RWPE2 (cell line): ENCODE results near the gene PARD6B.
A peak's percentile ranks its signal among the peaks of the same experiment; 100 is the strongest.

ENCODE experiments used
- ATAC-seq: fragments of 200-7000 bp; cut with Tn5 transposase; 3 replicates; pipeline ENCODE4 v1.9.1; 2021; ENCODE audit warnings: low read depth
- DNase-seq: peaks from one replicate; pipeline ENCODE4 v3.0.0-alpha.2; 2020; ENCODE audit warnings: low spot score
- H3K27ac ChIP-seq: fragments of 450-650 bp; 2 replicates; pipeline ENCODE4 v1.5.1; 2017; ENCODE audit warnings: mild to moderate bottlenecking; ENCODE audit not compliant: poor library complexity, severe bottlenecking
- H3K27me3 ChIP-seq: fragments of 250-450 bp; sonication (Bioruptor Pico); 2 replicates; pipeline ENCODE4 v1.5.1; 2021; ENCODE audit warnings: mild to moderate bottlenecking, moderate library complexity; ENCODE audit not compliant: insufficient read depth, poor library complexity, severe bottlenecking
- H3K36me3 ChIP-seq: fragments of 250-450 bp; sonication (Bioruptor Pico); 2 replicates; pipeline ENCODE4 v1.5.1; 2020; ENCODE audit warnings: low read depth, mild to moderate bottlenecking, moderate library complexity
- H3K4me1 ChIP-seq: fragments of 250-450 bp; sonication (Bioruptor Pico); 2 replicates; pipeline ENCODE4 v1.5.1; 2021; ENCODE audit warnings: mild to moderate bottlenecking, moderate library complexity; ENCODE audit not compliant: insufficient read depth, poor library complexity, severe bottlenecking
- H3K4me3 ChIP-seq: fragments of 250-450 bp; sonication (Bioruptor Pico); 2 replicates; pipeline ENCODE4 v1.5.1; 2021; ENCODE audit warnings: mild to moderate bottlenecking, moderate library complexity; ENCODE audit not compliant: severe bottlenecking
- H3K9me3 ChIP-seq: fragments of 250-450 bp; sonication (Bioruptor Pico); 2 replicates; pipeline ENCODE4 v1.5.1; 2021; ENCODE audit warnings: mild to moderate bottlenecking, moderate library complexity; ENCODE audit not compliant: severe bottlenecking
- CTCF ChIP-seq: fragments of 450-650 bp; IDR thresholded peaks from one replicate; pipeline ENCODE4 v1.5.1; 2017; ENCODE audit warnings: mild to moderate bottlenecking, moderate library complexity; ENCODE audit not compliant: poor library complexity, severe bottlenecking

PARD6B gene

GRCh38 chr20:50788045-50788991, 56.9 kb downstream of the PARD6B start:
- Histone ChIP-seq H3K27me3 (no peaks in the 10 kb centered on the region), H3K4me1 (peaks cover 14% of the 10 kb centered on the region), H3K27ac (no peak overlapping the region), H3K4me3 (no peak overlapping the region), H3K36me3 (no peaks in the 10 kb centered on the region), H3K9me3 (no peaks in the 10 kb centered on the region)
- peak; percentile 99 for TF ChIP-seq CTCF
- DNase-seq = peak; percentile 75
- ATAC-seq = peak; percentile 23; the same call in 2 of the 3 replicates

GRCh38 chr20:50789968-50790650, 58.7 kb downstream of the PARD6B start:
- Histone ChIP-seq H3K36me3 (no peaks in the 10 kb centered on the region), H3K9me3 (no peaks in the 10 kb centered on the region), H3K27me3 (no peaks in the 10 kb centered on the region), H3K27ac (peak overlapping the region; percentile 70), H3K4me1 (peaks cover 14% of the 10 kb centered on the region), H3K4me3 (no peak overlapping the region)
- peak; percentile 42 for DNase-seq
- no peak for ATAC-seq
- no peak for TF ChIP-seq CTCF

- DNase-seq = peak; percentile 99
- peak; percentile 100 for TF ChIP-seq CTCF
- H3K36me3 ChIP-seq = no peaks in the 10 kb centered on the region
- peak; percentile 87 for ATAC-seq
- H3K27me3 ChIP-seq = no peaks in the 10 kb centered on the region
- no peaks in the 10 kb centered on the region for H3K9me3 ChIP-seq
- H3K4me3 ChIP-seq = no peak overlapping the region
- H3K27ac ChIP-seq = peak overlapping the region; percentile 70
- H3K4me1 ChIP-seq = peaks cover 16% of the 10 kb centered on the region
Observed at GRCh38 chr20:50790651-50791277, 59.4 kb downstream of the PARD6B start.

- Histone ChIP-seq H3K4me3 (no peak overlapping the region), H3K36me3 (no peaks in the 10 kb centered on the region), H3K27me3 (no peaks in the 10 kb centered on the region), H3K9me3 (no peaks in the 10 kb centered on the region), H3K4me1 (peaks cover 17% of the 10 kb centered on the region), H3K27ac (no peak overlapping the region)
- TF ChIP-seq CTCF = no peak
- DNase-seq (peak; percentile 73), ATAC-seq (no peak)
Observed at GRCh38 chr20:50792708-50793574, 61.6 kb downstream of the PARD6B start.
